GM13976 (cell line): ENCODE measurements around the gene CDK12.

ENCODE experiments used
- DNase-seq: peaks from one replicate; pipeline ENCODE4 v3.0.0; 2012; ENCODE audit warnings: low spot score
- CTCF ChIP-seq: IDR thresholded peaks from 2 replicates; pipeline ENCODE4 v1.5.1; 2012; ENCODE audit warnings: borderline replicate concordance, mild to moderate bottlenecking; ENCODE audit not compliant: insufficient read depth; ENCODE audit errors: extremely low read depth, missing control alignments, control extremely low read depth
- in situ Hi-C: fragments of 300-500 bp; cut with MboI; formaldehyde crosslinking; loops from one replicate; pipeline ENCODE4 v1.12.0; 2022; ENCODE audit warnings: low sequenced_read_pairs, mixed read lengths, inconsistent platforms; ENCODE audit not compliant: unreplicated experiment

CDK12 gene

GRCh38 chr17:39569126-39569525 is 107.8 kb downstream of the CDK12 start:
- in situ Hi-C loops, result no loop called here
- no peak for DNase-seq
- TF ChIP-seq CTCF, result no peak

GRCh38 chr17:39572121-39572520 is 110.8 kb downstream of the CDK12 start:
- in situ Hi-C loops, result no loop called here
- no peak for DNase-seq
- no peak for TF ChIP-seq CTCF

GRCh38 chr17:39573447-39574298 is 112.4 kb downstream of the CDK12 start:
- TF ChIP-seq CTCF, result no peak
- peak; percentile 85 for DNase-seq
- in situ Hi-C loops, result no loop called here

- TF ChIP-seq CTCF, result no peak
- in situ Hi-C loops, result no loop called here
- DNase-seq, result no peak
These were observed 114.9 kb downstream of the CDK12 start for GRCh38 chr17:39576187-39576586.

GRCh38 chr17:39578272-39578671 is 117.0 kb downstream of the CDK12 start:
- DNase-seq, result no peak
- no peak for TF ChIP-seq CTCF
- in situ Hi-C loops, result no loop called here

GRCh38 chr17:39579318-39580081 is 118.2 kb downstream of the CDK12 start:
- in situ Hi-C loops, result no loop called here
- DNase-seq, result no peak
- TF ChIP-seq CTCF, result no peak
